Measurements from ENCODE around the gene TNFRSF21. TPM values are rescaled to one million over a fixed set of nuclear protein-coding genes. Genes with fewer than 3 reads are reported as not detected.

The TNFRSF21 gene
- total and polyA plus RNA-seq, 2 donors (not counting 1 experiment from before 2014, with no cell fraction given): 0.43 to 1.2 TPM

- H3K79me2 ChIP-seq (ENCODE audit: control insufficient read depth, insufficient read depth, low read length): no peaks in the 10 kb centered on the region
These were observed 70.2 kb downstream of the TNFRSF21 start for GRCh38 chr6:47239546-47239945.

GRCh38 chr6:47238456-47238995 lies 71.2 kb downstream of the TNFRSF21 start:
- ATAC-seq (ENCODE audit: low read depth) (no peak), DNase-seq (no peak)
- H3K9me3 Mint-ChIP-seq (ENCODE audit: insufficient read depth): no peaks in the 10 kb centered on the region
- no peak overlapping the region for H3K4me3 Mint-ChIP-seq
- no peaks in the 10 kb centered on the region for H3K27me3 Mint-ChIP-seq
- no peak overlapping the region for H3K4me2 ChIP-seq (replicated peaks; ENCODE audit: low read depth, low read length, poor library complexity, severe bottlenecking)
- CTCF ChIA-PET: interaction anchor here (1.2 kb wide), 1 partner anchor 141 kb away, joined by 3 read pairs; no protein-coding TSS in a partner anchor
- no peak overlapping the region for H3K27ac ChIP-seq (ENCODE audit: low read length in 2 of 2)
- TF ChIP-seq EZH2 (IDR thresholded peaks at IDR 0.05; ENCODE audit: borderline replicate concordance, insufficient read depth, low read depth, low read length, poor library complexity, severe bottlenecking) (no peak), CTCF (IDR thresholded peaks at IDR 0.05) (no peak)
- H4K20me1 ChIP-seq (ENCODE audit: control insufficient read depth, insufficient read depth, low read length, poor library complexity, severe bottlenecking): no peaks in the 10 kb centered on the region
- no peaks in the 10 kb centered on the region for H3K36me3 ChIP-seq (replicated peaks in 1 of 2; ENCODE audit: control extremely low read depth in 1 of 2, control insufficient read depth in 1 of 2, extremely low read depth in 1 of 2, insufficient read depth in 2 of 2, low read length in 1 of 2)
- H3K27ac Mint-ChIP-seq: no peak overlapping the region
- intact Hi-C loops (cut with micrococcal nuclease): no loop called here
- H3K79me2 ChIP-seq (ENCODE audit: control insufficient read depth, insufficient read depth, low read length): no peaks in the 10 kb centered on the region
- POLR2A ChIA-PET: no interaction called here
- H3K4me1 ChIP-seq (ENCODE audit: control insufficient read depth in 2 of 2, insufficient read depth in 2 of 2, low read length in 2 of 2): peaks cover 9 to 12% of the 10 kb centered on the region in 2 donors
- no peak overlapping the region for H3K9ac ChIP-seq (ENCODE audit: low read length)
- no peak overlapping the region for H2AFZ ChIP-seq (ENCODE audit: insufficient read depth, low read depth, low read length, poor library complexity, severe bottlenecking)
- no CpG with 5 or more reads among the region's 1 CpG for WGBS (ENCODE audit: insufficient coverage)
- no peak overlapping the region for H3K4me3 ChIP-seq (ENCODE audit: control extremely low read depth in 1 of 5, extremely low read depth in 1 of 5, insufficient read depth in 1 of 5, low read depth in 2 of 5, low read length in 4 of 5)
- H3K4me1 Mint-ChIP-seq: peaks cover 16% of the 10 kb centered on the region
- H3K9me3 ChIP-seq (ENCODE audit: control extremely low read depth in 1 of 3, control insufficient read depth in 2 of 3, insufficient read depth in 1 of 3, low read length in 2 of 3): peaks cover 0 to 3% (median 0%) of the 10 kb centered on the region in 3 donors
- no peaks in the 10 kb centered on the region for H3K27me3 ChIP-seq (replicated peaks in 1 of 4; ENCODE audit: control extremely low read depth in 1 of 4, control insufficient read depth in 3 of 4, insufficient read depth in 4 of 4, low read length in 3 of 4)

More at GRCh38 chr6:47239546-47239945, 70.2 kb downstream of the TNFRSF21 start:
- no peaks in the 10 kb centered on the region for H3K9me3 Mint-ChIP-seq (ENCODE audit: insufficient read depth)
- ChIA-PET CTCF (no interaction called here), POLR2A (no interaction called here)
- Histone ChIP-seq H3K9me3 (ENCODE audit: control extremely low read depth in 1 of 3, control insufficient read depth in 2 of 3, insufficient read depth in 1 of 3, low read length in 2 of 3) (no peaks in the 10 kb centered on the region), H3K4me1 (ENCODE audit: control insufficient read depth in 2 of 2, insufficient read depth in 2 of 2, low read length in 2 of 2) (peaks cover 9 to 12% of the 10 kb centered on the region in 2 donors), H3K27me3 (replicated peaks in 1 of 4; ENCODE audit: control extremely low read depth in 1 of 4, control insufficient read depth in 3 of 4, insufficient read depth in 4 of 4, low read length in 3 of 4) (no peaks in the 10 kb centered on the region), H2AFZ (ENCODE audit: insufficient read depth, low read depth, low read length, poor library complexity, severe bottlenecking) (no peak overlapping the region), H3K4me2 (replicated peaks; ENCODE audit: low read depth, low read length, poor library complexity, severe bottlenecking) (no peak overlapping the region), H4K20me1 (ENCODE audit: control insufficient read depth, insufficient read depth, low read length, poor library complexity, severe bottlenecking) (no peaks in the 10 kb centered on the region), H3K27ac (ENCODE audit: low read length in 2 of 2) (no peak overlapping the region), H3K36me3 (replicated peaks in 1 of 2; ENCODE audit: control extremely low read depth in 1 of 2, control insufficient read depth in 1 of 2, extremely low read depth in 1 of 2, insufficient read depth in 2 of 2, low read length in 1 of 2) (no peaks in the 10 kb centered on the region), H3K9ac (ENCODE audit: low read length) (no peak overlapping the region), H3K4me3 (ENCODE audit: control extremely low read depth in 1 of 5, extremely low read depth in 1 of 5, insufficient read depth in 1 of 5, low read depth in 2 of 5, low read length in 4 of 5) (no peak overlapping the region)
- H3K27ac Mint-ChIP-seq: no peak overlapping the region
- no peak overlapping the region for H3K4me3 Mint-ChIP-seq
- no peaks in the 10 kb centered on the region for H3K27me3 Mint-ChIP-seq
- peaks cover 16% of the 10 kb centered on the region for H3K4me1 Mint-ChIP-seq
- DNase-seq (no peak), ATAC-seq (ENCODE audit: low read depth) (no peak)
- TF ChIP-seq EZH2 (IDR thresholded peaks at IDR 0.05; ENCODE audit: borderline replicate concordance, insufficient read depth, low read depth, low read length, poor library complexity, severe bottlenecking): no peak
- TF ChIP-seq CTCF (IDR thresholded peaks at IDR 0.05): no peak
- intact Hi-C loops (cut with micrococcal nuclease): no loop called here
- 72% methylated on average over 2 of the region's 2 CpGs for WGBS (ENCODE audit: insufficient coverage)
